Measurements from ENCODE around the gene MBD2. TPM values are rescaled to one million over a fixed set of nuclear protein-coding genes. Genes with fewer than 3 reads are reported as not detected.

The MBD2 gene
- total and polyA plus RNA-seq, 2 of the 8 experiments (the other 6 are each of a cell fraction or from before 2014, with no cell fraction given) = 36.2 to 52.7 TPM

DNA sequence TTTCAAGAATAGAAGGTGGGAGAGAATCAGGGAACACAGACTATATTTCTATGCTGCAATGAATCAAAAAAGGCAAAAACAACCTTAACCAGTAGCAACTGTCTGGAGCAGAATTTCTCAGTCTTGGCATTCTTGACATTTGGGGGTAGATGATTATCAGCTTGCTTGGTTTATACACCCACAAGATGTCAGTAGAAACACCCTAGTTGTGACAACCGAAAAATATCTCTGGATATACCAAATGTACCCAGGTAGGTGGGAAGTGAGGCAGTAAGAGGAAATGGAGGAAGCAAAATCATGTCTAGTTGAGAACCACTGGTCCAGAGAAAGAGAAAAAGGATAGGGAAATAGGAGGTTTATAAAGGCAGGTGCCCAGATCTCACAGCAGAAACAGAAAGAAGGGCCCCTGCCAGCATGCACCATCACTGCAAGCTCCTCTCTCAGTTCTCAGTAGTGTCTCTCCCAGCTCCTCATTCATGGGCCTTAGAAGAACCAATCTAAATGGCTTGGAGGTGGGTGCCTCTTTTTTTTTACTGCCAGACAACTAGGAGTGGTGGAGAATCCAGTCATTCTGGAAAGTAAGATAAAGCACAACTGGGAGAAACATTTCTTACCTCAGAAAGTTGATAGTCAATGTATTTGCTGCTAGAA is 50.4 kb downstream of the MBD2 start:
- Histone ChIP-seq H3K4me1 (replicated peaks in 1 of 4; ENCODE audit: control insufficient read depth in 3 of 4, insufficient read depth in 4 of 4, low read length in 3 of 4) (no peaks in the 10 kb centered on the region), H3K23ac (ENCODE audit: insufficient read length) (no peak overlapping the region), H3K9ac (replicated peaks in 1 of 4; ENCODE audit: extremely low read depth in 1 of 4, low read depth in 3 of 4, low read length in 3 of 4) (no peak overlapping the region), H3K9me3 (ENCODE audit: insufficient read depth in 2 of 2, low read depth in 1 of 2, low read length in 1 of 2) (no peaks in the 10 kb centered on the region), H3K27me3 (replicated peaks in 1 of 4; ENCODE audit: control insufficient read depth in 3 of 4, extremely low read depth in 1 of 4, insufficient read depth in 3 of 4, low read length in 3 of 4) (no peaks in the 10 kb centered on the region), H4K91ac (replicated peaks; ENCODE audit: insufficient read length, low read length) (no peak overlapping the region), H4K5ac (ENCODE audit: insufficient read length, low read depth, low read length) (no peak overlapping the region), H2BK5ac (ENCODE audit: low read depth, low read length) (no peak overlapping the region), H4K8ac (ENCODE audit: extremely low read depth, insufficient read depth, low read length) (no peak overlapping the region), H3K23me2 (ENCODE audit: low read depth, low read length) (no peaks in the 10 kb centered on the region), H3K27ac (ENCODE audit: low read depth, low read length) (no peak overlapping the region), H3K36me3 (ENCODE audit: control insufficient read depth in 2 of 4, insufficient read depth in 4 of 4, low read length in 3 of 4) (no peaks in the 10 kb centered on the region), H3K14ac (ENCODE audit: insufficient read length) (no peak overlapping the region), H3K79me1 (ENCODE audit: low read depth, low read length) (no peaks in the 10 kb centered on the region), H2BK20ac (ENCODE audit: low read length) (no peak overlapping the region), H2AFZ (ENCODE audit: low read length) (no peak overlapping the region), H4K20me1 (replicated peaks in 1 of 2; ENCODE audit: control insufficient read depth in 1 of 2, insufficient read depth in 2 of 2, low read length in 2 of 2) (no peaks in the 10 kb centered on the region), H3K4me3 (ENCODE audit: extremely low read depth in 1 of 4, insufficient read depth in 2 of 4, low read depth in 3 of 4, low read length in 4 of 4) (no peak overlapping the region), H3K18ac (ENCODE audit: extremely low read depth, low read length) (no peak overlapping the region), H2AK5ac (ENCODE audit: low read depth, low read length) (no peak overlapping the region), H2BK15ac (ENCODE audit: low read length) (no peak overlapping the region), H3K79me2 (ENCODE audit: control insufficient read depth in 1 of 2, insufficient read depth in 2 of 2, low read length in 2 of 2) (no peaks in the 10 kb centered on the region), H2BK120ac (replicated peaks; ENCODE audit: low read depth, low read length) (no peak overlapping the region), H3K56ac (replicated peaks; ENCODE audit: insufficient read length, low read depth, low read length) (no peak overlapping the region), H2BK12ac (ENCODE audit: low read depth, low read length) (no peak overlapping the region), H3K4me2 (ENCODE audit: insufficient read depth in 1 of 2, low read depth in 2 of 2, low read length in 2 of 2) (no peak overlapping the region), H3K4ac (replicated peaks; ENCODE audit: insufficient read length, low read depth, low read length) (no peak overlapping the region)
- CTCF ChIA-PET (ENCODE audit: partially characterized antibody) = interaction anchor here (0.7 to 0.9 kb wide), 3 partner anchors 47 to 277 kb away, joined by 3 to 4 read pairs (median 3); no protein-coding TSS in a partner anchor
- DNase-seq (ENCODE audit: low read depth in 1 of 2, low spot score in 2 of 2) (no peak), FAIRE-seq (no peak)
- TF ChIP-seq RAD21 (IDR thresholded peaks at IDR 0.05 in 1 of 2, conservative IDR thresholded peaks at IDR 0.05 in 1 of 2; ENCODE audit: low read depth in 2 of 2, low read length in 2 of 2) (peak in 1 of 2 experiments; percentile 21; a peak in 1 of 4 replicates), TAF7 (optimal IDR thresholded peaks at IDR 0.05; ENCODE audit: borderline replicate concordance, low read depth, low read length) (no peak), RNF2 (IDR thresholded peaks at IDR 0.05; ENCODE audit: borderline replicate concordance, low read depth, low read length, missing control alignments, poor library complexity, severe bottlenecking) (no peak)
- POLR2A ChIA-PET (ENCODE audit: partially characterized antibody) = no interaction called here
- whole genome bisulfite sequencing, 2 experiments (ENCODE audit: extremely low coverage in 1 of 2, insufficient coverage in 1 of 2, insufficient read length in 1 of 2, insufficient replicate concordance in 2 of 2, low coverage in 1 of 2, low lambda C conversion rate in 2 of 2, missing lambda C conversion rate in 1 of 2) = 88% methylated on average over 1 of the region's 1 CpG; no CpG with 5 or more reads in 1 of the 2 experiments

All from H1 (cell line).